Measurements from ENCODE around the gene MADCAM1. TPM values are rescaled to one million over a fixed set of nuclear protein-coding genes. Genes with fewer than 3 reads are reported as not detected.

Gene MADCAM1
- total RNA-seq, 1 donor from 2014 or later = 0.98 TPM

DNA sequence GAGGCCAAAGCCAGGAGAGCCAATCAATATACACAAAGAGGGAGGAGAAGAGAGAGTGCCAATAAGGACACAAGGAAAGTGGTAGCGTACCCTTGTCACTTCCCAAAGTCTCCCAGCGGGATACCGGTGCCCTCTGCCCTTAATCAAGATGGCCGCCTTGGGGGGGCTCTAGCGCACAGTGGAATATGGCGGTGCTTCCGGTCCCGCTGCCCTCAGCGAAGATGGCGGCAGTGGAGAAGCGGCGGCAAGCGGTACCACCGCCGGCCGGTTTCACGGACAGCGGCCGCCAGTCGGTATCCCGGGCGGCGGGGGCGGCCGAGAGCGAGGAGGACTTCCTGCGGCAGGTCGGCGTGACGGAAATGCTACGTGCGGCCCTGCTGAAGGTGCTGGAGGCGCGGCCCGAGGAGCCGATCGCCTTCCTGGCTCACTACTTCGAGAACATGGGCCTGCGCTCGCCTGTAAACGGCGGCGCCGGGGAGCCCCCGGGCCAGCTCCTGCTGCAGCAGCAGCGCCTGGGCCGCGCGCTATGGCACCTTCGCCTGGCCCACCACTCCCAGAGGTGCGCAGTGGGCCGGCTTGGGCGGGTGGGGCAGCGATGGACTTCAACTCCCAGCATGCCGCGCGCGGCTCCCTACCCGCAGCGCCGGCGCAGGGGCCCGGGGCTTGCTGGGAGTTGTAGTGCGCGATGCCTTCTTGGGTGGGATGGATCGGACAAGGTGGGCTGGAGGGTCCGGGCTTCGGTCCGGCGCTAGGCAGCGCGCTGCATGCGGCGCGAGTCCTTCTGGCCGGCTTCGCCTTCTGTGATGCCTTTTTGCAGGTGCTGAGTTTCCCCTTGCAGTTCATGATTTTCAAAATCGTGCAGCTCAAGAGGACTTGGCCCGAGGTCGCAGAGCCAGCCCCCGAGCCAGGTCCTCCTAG is 11.3 kb downstream of the MADCAM1 start, which contains the start of gene TPGS1:
TSS of gene TPGS1 (plus strand) at position 212 of the 918 bp plus-strand sequence. CDS start at position 222, 10 bp downstream.
- Mint-ChIP-seq H3K36me3 (peaks cover 2% of the 10 kb centered on the region), H3K27ac (peak within 1 kb of the TSS; percentile 100), H3K4me3 (peak within 1 kb of the TSS; percentile 94), H3K27me3 (ENCODE audit: low read depth) (peaks cover under 1% of the 10 kb centered on the region), H3K4me1 (peaks cover 28% of the 10 kb centered on the region), H3K9me3 (no peaks in the 10 kb centered on the region)
- no peak for TF ChIP-seq CTCF (IDR thresholded peaks at IDR 0.05; ENCODE audit: unreplicated experiment)
- DNase-seq (ENCODE audit: low spot score in 2 of 2, unreplicated experiment in 2 of 2) = peak; percentile 82

DNA sequence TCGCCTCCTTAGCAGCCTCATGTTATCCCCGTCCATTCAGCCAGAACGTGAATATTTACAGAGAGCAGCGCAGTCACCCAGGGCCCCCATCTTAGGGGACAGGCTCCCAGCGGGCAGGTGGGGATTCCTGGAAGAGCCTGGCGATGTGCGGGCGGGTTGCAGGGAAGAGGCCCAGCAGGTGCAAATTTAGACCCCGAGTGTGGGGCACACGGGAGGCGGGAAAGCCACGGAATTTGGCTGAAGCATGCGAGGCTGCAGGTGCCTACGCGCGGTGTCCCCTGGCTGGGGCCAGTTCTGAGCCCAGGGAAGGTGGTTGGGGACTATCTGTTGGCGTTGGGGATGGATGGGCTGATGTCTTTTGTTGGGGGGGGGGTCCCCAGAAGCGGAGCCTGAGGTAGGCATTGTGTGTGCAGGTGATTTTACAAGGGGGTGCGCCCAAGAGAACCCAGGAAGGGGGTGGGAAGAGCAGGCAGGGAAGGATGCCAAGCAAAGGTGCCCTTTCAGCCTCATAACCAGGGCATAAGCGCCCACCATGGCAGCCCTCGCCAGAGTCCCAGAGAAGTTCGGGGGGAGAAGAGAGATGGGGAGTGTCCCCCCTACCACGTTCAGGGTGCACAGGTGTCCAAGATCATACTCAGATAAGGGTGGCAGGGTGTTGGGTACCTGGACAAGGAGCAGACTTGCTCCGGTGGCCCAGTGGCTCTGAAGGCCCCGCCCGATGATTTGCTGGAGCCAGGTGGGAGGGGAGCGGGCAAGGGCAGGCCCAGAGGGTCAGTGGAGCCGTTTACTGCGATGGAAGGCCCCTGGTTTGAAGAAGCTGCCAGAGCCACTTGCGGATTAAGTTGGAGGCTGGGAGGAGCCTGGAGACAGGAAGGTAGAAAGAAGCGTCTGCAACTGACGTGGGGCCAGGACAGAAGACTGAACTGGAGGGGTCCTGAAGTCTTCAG is 12.2 kb downstream of the MADCAM1 start:
- peak overlapping the region; percentile 94 for H3K4me3 Mint-ChIP-seq
- H3K9me3 Mint-ChIP-seq = no peaks in the 10 kb centered on the region
- no peak for DNase-seq (ENCODE audit: low spot score in 2 of 2, unreplicated experiment in 2 of 2)
- H3K36me3 Mint-ChIP-seq = peaks cover 2% of the 10 kb centered on the region
- H3K27ac Mint-ChIP-seq = peak overlapping the region; percentile 82
- no peak for TF ChIP-seq CTCF (IDR thresholded peaks at IDR 0.05; ENCODE audit: unreplicated experiment)
- H3K4me1 Mint-ChIP-seq = peaks cover 28% of the 10 kb centered on the region
- no peaks in the 10 kb centered on the region for H3K27me3 Mint-ChIP-seq (ENCODE audit: low read depth)

DNA sequence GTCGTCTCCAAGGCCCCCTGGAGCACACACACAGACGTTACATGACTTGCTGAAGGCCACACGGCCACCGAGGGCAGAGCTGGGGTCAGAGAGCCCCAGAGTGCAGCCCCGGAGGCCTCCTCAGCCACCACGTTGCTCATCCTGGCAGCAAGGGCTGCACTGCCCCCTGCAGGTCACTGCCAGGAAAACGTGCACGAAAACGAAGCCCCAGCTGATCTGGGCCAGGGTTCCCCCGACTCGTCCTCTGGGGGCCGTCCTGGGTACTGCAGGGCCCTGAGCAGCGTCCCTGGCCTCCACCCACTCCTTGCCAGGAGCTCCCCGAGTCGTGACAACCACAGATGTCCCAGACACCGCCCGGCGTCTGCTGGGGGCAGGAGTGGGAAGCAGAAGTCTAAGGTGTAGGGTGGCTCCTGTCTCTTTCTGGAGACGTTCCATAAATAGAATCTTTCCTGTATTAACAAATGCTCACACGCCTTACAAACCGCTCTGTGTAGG is 14.4 kb downstream of the MADCAM1 start:
- H3K4me3 Mint-ChIP-seq = peak overlapping the region; percentile 60
- no peaks in the 10 kb centered on the region for H3K9me3 Mint-ChIP-seq
- peak overlapping the region; percentile 97 for H3K27ac Mint-ChIP-seq
- peaks cover 10% of the 10 kb centered on the region for H3K36me3 Mint-ChIP-seq
- TF ChIP-seq CTCF (IDR thresholded peaks at IDR 0.05; ENCODE audit: unreplicated experiment) = peak; percentile 95
- DNase-seq (ENCODE audit: low spot score in 2 of 2, unreplicated experiment in 2 of 2) = peak; percentile 80 to 91
- H3K27me3 Mint-ChIP-seq (ENCODE audit: low read depth) = no peaks in the 10 kb centered on the region
- H3K4me1 Mint-ChIP-seq = peaks cover 28% of the 10 kb centered on the region

- TF ChIP-seq CTCF (IDR thresholded peaks at IDR 0.05; ENCODE audit: unreplicated experiment) = no peak
- Mint-ChIP-seq H3K27ac (peak overlapping the region; percentile 97), H3K9me3 (no peaks in the 10 kb centered on the region), H3K4me3 (peak overlapping the region; percentile 60), H3K27me3 (ENCODE audit: low read depth) (no peaks in the 10 kb centered on the region), H3K36me3 (peaks cover 10% of the 10 kb centered on the region), H3K4me1 (peaks cover 31% of the 10 kb centered on the region)
- no peak for DNase-seq (ENCODE audit: low spot score in 2 of 2, unreplicated experiment in 2 of 2)
These were observed 15.0 kb downstream of the MADCAM1 start for GRCh38 chr19:511101-511851.
